ENCODE measurements around the gene KCNS3. TPM values are rescaled to one million over a fixed set of nuclear protein-coding genes. Genes with fewer than 3 reads are reported as not detected.

The KCNS3 gene
- total and polyA plus RNA-seq, 4 donors = 15.4 to 45.9 (median 20.8) TPM

DNA sequence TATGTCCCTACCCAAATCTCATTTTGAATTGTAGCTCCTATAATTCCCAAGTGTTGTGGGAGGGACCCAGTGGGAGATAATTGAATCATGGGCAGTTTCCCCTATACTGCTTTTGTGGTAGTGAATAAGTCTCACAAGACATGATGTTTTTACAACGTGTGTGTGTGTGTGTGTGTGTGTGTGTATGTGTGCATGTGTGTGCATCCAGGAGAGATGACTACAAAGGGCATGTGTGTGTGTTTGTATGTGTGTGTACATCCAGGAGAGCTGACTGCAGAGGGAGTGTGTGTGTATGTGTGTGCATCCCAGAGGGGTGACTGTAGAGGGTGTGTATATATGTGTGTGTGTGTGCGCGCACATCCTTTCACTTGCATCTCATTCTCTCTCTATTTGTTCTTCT, 86.7 kb downstream of the KCNS3 start:
- Histone ChIP-seq H3K27me3 (ENCODE audit: control insufficient read depth in 3 of 3, insufficient read depth in 3 of 3, low read length in 2 of 3) (no peaks in the 10 kb centered on the region), H3K9ac (ENCODE audit: insufficient read depth in 1 of 2, low read length in 2 of 2) (no peak overlapping the region), H3K4me3 (no peak overlapping the region), H3K9me3 (ENCODE audit: control insufficient read depth in 4 of 4, insufficient read depth in 3 of 4, low read length in 3 of 4) (peaks cover 0 to 1% (median 0%) of the 10 kb centered on the region in 4 donors), H3K27ac (ENCODE audit: low read depth in 1 of 2, low read length in 1 of 2) (no peak overlapping the region), H3K36me3 (ENCODE audit: control insufficient read depth in 4 of 4, insufficient read depth in 4 of 4, low read length in 4 of 4) (no peaks in the 10 kb centered on the region), H3K4me1 (ENCODE audit: control insufficient read depth in 5 of 5, insufficient read depth in 5 of 5, low read length in 5 of 5) (no peaks in the 10 kb centered on the region)
- no peak for DNase-seq
- TF ChIP-seq, protein P1, sequence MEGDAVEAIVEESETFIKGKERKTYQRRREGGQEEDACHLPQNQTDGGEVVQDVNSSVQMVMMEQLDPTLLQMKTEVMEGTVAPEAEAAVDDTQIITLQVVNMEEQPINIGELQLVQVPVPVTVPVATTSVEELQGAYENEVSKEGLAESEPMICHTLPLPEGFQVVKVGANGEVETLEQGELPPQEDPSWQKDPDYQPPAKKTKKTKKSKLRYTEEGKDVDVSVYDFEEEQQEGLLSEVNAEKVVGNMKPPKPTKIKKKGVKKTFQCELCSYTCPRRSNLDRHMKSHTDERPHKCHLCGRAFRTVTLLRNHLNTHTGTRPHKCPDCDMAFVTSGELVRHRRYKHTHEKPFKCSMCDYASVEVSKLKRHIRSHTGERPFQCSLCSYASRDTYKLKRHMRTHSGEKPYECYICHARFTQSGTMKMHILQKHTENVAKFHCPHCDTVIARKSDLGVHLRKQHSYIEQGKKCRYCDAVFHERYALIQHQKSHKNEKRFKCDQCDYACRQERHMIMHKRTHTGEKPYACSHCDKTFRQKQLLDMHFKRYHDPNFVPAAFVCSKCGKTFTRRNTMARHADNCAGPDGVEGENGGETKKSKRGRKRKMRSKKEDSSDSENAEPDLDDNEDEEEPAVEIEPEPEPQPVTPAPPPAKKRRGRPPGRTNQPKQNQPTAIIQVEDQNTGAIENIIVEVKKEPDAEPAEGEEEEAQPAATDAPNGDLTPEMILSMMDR (IDR thresholded peaks at IDR 0.05; ENCODE audit: control extremely low read depth, extremely low read depth) = no peak
- no peak for ATAC-seq (ENCODE audit: insufficient read depth, low FRiP score)
- WGBS, 2 donors = 90 to 95% methylated on average over 3 of the region's 3 CpGs

- DNase-seq = no peak
- H3K27me3 ChIP-seq (ENCODE audit: control insufficient read depth in 3 of 3, insufficient read depth in 3 of 3, low read length in 2 of 3) = no peaks in the 10 kb centered on the region
- no peak overlapping the region for H3K4me3 ChIP-seq
- TF ChIP-seq, protein P1 (IDR thresholded peaks at IDR 0.05; ENCODE audit: control extremely low read depth, extremely low read depth) = no peak
- WGBS, 2 donors = 55% methylated on average over 3 of the region's 3 CpGs
- no peak overlapping the region for H3K9ac ChIP-seq (ENCODE audit: insufficient read depth in 1 of 2, low read length in 2 of 2)
- no peak overlapping the region for H3K27ac ChIP-seq (ENCODE audit: low read depth in 1 of 2, low read length in 1 of 2)
- H3K9me3 ChIP-seq (ENCODE audit: control insufficient read depth in 4 of 4, insufficient read depth in 3 of 4, low read length in 3 of 4) = peaks cover 0 to 1% (median 0%) of the 10 kb centered on the region in 4 donors
- no peaks in the 10 kb centered on the region for H3K36me3 ChIP-seq (ENCODE audit: control insufficient read depth in 4 of 4, insufficient read depth in 4 of 4, low read length in 4 of 4)
- no peaks in the 10 kb centered on the region for H3K4me1 ChIP-seq (ENCODE audit: control insufficient read depth in 5 of 5, insufficient read depth in 5 of 5, low read length in 5 of 5)
- no peak for ATAC-seq (ENCODE audit: insufficient read depth, low FRiP score)
Observed at GRCh38 chr2:17966798-17967197, 88.3 kb downstream of the KCNS3 start.

- TF ChIP-seq, protein P1 (IDR thresholded peaks at IDR 0.05; ENCODE audit: control extremely low read depth, extremely low read depth) = no peak
- DNase-seq (no peak), ATAC-seq (ENCODE audit: insufficient read depth, low FRiP score) (no peak)
- Histone ChIP-seq H3K9ac (ENCODE audit: insufficient read depth in 1 of 2, low read length in 2 of 2) (no peak overlapping the region), H3K4me1 (ENCODE audit: control insufficient read depth in 5 of 5, insufficient read depth in 5 of 5, low read length in 5 of 5) (no peaks in the 10 kb centered on the region), H3K27ac (ENCODE audit: low read depth in 1 of 2, low read length in 1 of 2) (no peak overlapping the region), H3K4me3 (no peak overlapping the region), H3K27me3 (ENCODE audit: control insufficient read depth in 3 of 3, insufficient read depth in 3 of 3, low read length in 2 of 3) (no peaks in the 10 kb centered on the region), H3K9me3 (ENCODE audit: control insufficient read depth in 4 of 4, insufficient read depth in 3 of 4, low read length in 3 of 4) (peaks cover 0 to 1% (median 0%) of the 10 kb centered on the region in 4 donors), H3K36me3 (ENCODE audit: control insufficient read depth in 4 of 4, insufficient read depth in 4 of 4, low read length in 4 of 4) (no peaks in the 10 kb centered on the region)
- WGBS, 2 donors = 82 to 87% methylated on average over 3 of the region's 3 CpGs
Observed at GRCh38 chr2:17969661-17970060, 91.2 kb downstream of the KCNS3 start.

GRCh38 chr2:17971531-17972125, 93.2 kb downstream of the KCNS3 start:
- Histone ChIP-seq H3K27ac (ENCODE audit: low read depth in 1 of 2, low read length in 1 of 2) (no peak overlapping the region), H3K4me1 (ENCODE audit: control insufficient read depth in 5 of 5, insufficient read depth in 5 of 5, low read length in 5 of 5) (peaks cover 0 to 2% (median 0%) of the 10 kb centered on the region in 5 donors), H3K27me3 (ENCODE audit: control insufficient read depth in 3 of 3, insufficient read depth in 3 of 3, low read length in 2 of 3) (no peaks in the 10 kb centered on the region), H3K9me3 (ENCODE audit: control insufficient read depth in 4 of 4, insufficient read depth in 3 of 4, low read length in 3 of 4) (peaks cover 0 to 1% (median 0%) of the 10 kb centered on the region in 4 donors), H3K4me3 (no peak overlapping the region), H3K9ac (ENCODE audit: insufficient read depth in 1 of 2, low read length in 2 of 2) (no peak overlapping the region), H3K36me3 (ENCODE audit: control insufficient read depth in 4 of 4, insufficient read depth in 4 of 4, low read length in 4 of 4) (no peaks in the 10 kb centered on the region)
- WGBS, 2 donors = 64 to 86% methylated on average over 3 of the region's 3 CpGs
- peak in 2 of 3 donors; percentile 29 to 62 for DNase-seq
- ATAC-seq (ENCODE audit: insufficient read depth, low FRiP score) = no peak
- TF ChIP-seq, protein P1 (IDR thresholded peaks at IDR 0.05; ENCODE audit: control extremely low read depth, extremely low read depth) = no peak
